GM04504 (cell line): ENCODE data around the gene AHSG.

Source experiments
- DNase-seq: peaks from one replicate; pipeline ENCODE4 v3.0.0-alpha.2; 2012; ENCODE audit warnings: low read depth

AHSG gene

GRCh38 chr3:186642014-186642413, 29.2 kb downstream of the AHSG start:
- no peak for DNase-seq

DNA sequence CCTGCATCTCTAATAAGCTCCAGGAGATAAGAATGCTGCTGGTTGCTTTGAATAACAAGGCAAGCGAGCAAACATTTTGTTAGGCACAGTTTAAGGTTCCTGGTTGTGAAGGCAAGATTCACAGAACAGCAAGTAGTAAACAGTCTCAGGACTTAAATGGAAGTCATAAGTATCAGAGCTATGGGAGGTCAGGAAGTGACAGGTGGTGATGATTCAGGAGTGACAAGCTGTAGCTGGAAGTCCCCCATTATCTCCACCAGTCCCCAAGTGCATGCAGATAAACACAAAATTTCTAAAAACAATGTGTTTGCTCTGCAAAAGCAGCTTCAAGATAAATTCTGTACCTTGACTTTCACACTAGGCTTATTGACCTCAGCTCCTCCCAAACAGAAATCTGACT, 30.6 kb downstream of the AHSG start:
- DNase-seq, result no peak

DNA sequence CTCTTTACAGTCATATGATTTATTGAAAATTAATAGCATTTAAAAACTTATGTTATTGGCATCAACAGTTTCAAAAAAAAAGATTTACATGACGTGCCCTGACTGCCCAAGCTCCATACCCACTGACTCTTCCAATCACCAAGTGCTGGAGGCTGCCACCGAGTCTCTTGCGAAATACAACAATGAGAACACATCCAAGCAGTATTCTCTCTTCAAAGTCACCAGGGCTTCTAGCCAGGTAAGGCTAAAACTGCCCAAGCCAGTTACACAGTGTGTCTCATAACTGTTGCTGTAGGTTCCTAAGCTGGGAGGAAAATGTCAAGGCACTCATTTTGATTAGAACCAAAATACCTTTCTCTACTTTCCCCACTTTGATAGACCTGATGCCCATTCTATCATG, 31.8 kb downstream of the AHSG start:
- no peak for DNase-seq

GRCh38 chr3:186646106-186646505, 33.2 kb downstream of the AHSG start:
- DNase-seq, result no peak

GRCh38 chr3:186646841-186647240, 34.0 kb downstream of the AHSG start:
- no peak for DNase-seq

GRCh38 chr3:186648851-186649250, 36.0 kb downstream of the AHSG start:
- DNase-seq, result no peak

DNA sequence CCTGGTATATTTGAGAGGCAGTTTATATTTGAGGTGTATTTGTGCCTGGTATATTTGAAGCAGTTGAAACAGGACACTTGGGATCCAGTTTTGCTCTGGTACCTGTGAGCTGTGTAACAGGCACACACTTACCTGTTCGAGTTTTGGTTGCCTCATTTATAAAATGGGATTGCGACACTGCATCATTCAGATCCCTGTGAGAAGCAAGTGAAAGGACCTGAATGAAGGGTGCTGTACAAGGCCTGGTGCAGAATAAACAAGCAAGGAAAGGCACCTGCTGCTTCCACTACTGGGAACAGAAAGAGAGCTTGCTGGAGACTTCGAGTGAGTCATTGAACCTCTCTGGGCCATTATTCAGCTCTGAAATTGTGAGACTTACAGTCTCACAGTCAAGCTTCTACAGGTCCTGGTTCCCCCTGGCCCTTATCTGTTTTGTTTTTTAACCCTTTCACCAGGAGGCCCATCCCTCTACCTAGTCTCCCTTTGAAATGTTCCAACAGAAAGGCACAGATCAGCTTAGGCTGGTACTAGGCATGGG, 38.9 kb downstream of the AHSG start:
- DNase-seq, result no peak

DNA sequence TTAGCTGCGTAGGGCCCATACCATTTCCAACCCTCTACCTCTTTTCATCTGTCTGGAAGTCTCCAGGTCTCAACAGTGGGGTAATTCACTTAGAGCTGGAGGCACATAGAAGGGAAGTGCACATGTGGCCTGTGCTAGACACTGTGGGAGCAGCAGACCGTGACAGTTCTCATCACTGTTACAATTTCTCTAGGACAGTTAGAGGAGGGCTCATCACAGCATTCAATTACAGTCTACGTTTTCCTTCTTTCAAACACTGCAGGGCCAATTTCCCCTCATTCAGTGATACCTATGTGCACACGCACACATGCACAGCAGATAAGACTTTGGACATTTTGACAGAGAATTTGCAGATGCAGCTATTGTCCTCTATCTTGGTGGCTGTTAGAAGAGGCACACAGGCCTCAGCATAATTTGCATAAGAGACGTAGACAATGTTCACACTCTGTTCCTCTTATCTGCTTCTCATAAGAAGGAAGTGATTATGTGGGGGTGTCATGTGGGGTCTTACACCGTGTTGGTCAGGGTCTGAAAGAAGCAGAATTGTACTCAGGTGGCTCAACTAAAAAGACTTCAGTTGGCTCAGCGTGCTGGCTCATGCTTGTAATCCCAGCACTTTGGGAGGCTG, 40.3 kb downstream of the AHSG start:
- no peak for DNase-seq

DNA sequence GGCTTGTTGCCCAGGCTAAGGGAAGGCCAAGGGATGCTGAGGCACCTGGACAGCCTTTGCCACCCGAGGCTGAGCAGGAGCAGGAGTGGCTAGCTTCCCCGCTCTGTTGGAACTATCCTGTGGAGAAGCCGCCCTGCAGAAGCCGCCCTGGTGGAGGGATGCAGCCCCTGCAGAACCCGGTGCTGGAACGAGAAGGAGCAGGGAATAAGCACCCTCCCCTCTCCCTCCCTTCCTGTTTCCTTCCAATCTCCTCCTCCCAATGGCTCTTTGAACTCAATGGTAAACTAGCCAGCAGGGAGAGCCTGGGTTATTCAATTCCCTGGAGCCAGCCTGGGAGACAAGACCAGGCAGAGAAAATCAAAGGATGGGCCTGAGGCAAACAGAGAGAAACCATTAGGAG, 41.1 kb downstream of the AHSG start:
- no peak for DNase-seq

- no peak for DNase-seq
These were observed 50.7 kb downstream of the AHSG start for GRCh38 chr3:186663361-186664118.

GRCh38 chr3:186664119-186664495, 51.2 kb downstream of the AHSG start:
- DNase-seq, result no peak

DNA sequence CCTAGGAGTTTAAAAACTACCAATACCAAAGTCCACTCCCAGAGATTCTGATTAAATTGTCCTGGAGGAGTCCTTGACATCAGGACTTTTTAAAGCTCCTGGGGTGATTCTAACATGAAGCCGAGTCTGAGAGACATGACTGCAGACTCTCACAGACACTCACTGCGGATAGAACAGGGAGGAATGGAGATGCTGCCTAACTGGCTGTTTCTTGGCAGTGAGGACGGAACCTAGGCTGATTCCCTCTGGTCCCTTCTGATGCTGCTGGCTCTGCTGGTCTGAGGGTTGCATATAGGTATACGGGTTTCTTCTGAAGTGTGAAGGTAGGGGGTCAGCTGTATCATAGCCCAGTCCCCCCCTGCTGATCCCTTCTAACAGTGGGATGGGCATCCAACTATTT, 51.6 kb downstream of the AHSG start:
- no peak for DNase-seq

GRCh38 chr3:186665625-186666188, 52.8 kb downstream of the AHSG start, which contains the start of gene HRG:
Gene HRG (plus strand): TSS chr3:186666014. CDS start chr3:186666032, 18 bp downstream.
- no peak for DNase-seq

DNA sequence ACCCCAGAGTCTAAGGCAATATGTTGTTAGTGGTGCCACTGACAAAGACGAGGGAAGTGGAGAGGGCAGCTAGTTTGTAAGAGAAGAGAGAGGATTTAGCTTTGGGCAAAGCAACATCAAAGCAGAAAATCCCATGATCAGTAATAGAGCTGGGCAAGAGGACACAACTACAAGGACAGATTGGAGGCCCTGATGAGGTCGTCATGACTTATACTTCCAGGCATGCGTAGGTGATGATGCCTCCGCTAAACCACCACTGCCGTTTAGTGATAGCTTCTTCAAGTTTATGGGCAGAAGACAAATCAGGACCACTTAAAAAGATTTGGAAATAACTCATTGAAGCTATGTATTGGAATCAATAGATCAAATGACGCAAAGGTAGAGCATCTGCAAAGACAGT, 55.6 kb downstream of the AHSG start:
- DNase-seq, result no peak

GRCh38 chr3:186669378-186670084, 56.7 kb downstream of the AHSG start:
- DNase-seq, result no peak

DNA sequence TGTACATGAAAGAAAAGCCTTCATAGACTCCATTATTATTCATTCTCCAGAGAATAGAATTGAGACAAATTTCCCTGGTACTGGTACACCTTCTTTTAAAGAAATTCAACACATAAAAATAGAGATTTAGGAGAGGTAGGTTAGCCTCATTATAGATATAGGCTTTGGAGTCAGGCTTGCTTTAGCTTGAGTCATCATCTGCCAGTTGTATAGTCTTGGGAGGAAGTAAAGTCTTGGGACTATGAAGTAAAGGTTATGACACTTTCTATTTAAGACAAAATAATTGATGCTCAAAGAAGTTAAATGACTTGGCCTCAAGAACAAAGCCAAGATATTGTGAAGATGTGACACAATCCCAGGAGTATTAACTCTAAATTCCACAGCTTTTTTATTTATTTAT, 57.3 kb downstream of the AHSG start:
- DNase-seq, result no peak
